GM23248 (cell line): Measurements from ENCODE around the gene FBXO7.

Experiments
- EZH2 ChIP-seq: fragments of 200-600 bp; sonication (generic); IDR thresholded peaks from 2 replicates; pipeline ENCODE4 v1.6.1; 2018; ENCODE audit warnings: antibody characterized with exemption, mild to moderate bottlenecking; ENCODE audit not compliant: insufficient read depth, poor library complexity, severe bottlenecking
- EZH2phosphoT487 ChIP-seq: fragments of 200-600 bp; sonication (generic); IDR thresholded peaks from 2 replicates; pipeline ENCODE4 v1.6.1; 2018; ENCODE audit warnings: antibody characterized with exemption, moderate library complexity, mild to moderate bottlenecking, low read depth; ENCODE audit not compliant: insufficient read depth

DNA sequence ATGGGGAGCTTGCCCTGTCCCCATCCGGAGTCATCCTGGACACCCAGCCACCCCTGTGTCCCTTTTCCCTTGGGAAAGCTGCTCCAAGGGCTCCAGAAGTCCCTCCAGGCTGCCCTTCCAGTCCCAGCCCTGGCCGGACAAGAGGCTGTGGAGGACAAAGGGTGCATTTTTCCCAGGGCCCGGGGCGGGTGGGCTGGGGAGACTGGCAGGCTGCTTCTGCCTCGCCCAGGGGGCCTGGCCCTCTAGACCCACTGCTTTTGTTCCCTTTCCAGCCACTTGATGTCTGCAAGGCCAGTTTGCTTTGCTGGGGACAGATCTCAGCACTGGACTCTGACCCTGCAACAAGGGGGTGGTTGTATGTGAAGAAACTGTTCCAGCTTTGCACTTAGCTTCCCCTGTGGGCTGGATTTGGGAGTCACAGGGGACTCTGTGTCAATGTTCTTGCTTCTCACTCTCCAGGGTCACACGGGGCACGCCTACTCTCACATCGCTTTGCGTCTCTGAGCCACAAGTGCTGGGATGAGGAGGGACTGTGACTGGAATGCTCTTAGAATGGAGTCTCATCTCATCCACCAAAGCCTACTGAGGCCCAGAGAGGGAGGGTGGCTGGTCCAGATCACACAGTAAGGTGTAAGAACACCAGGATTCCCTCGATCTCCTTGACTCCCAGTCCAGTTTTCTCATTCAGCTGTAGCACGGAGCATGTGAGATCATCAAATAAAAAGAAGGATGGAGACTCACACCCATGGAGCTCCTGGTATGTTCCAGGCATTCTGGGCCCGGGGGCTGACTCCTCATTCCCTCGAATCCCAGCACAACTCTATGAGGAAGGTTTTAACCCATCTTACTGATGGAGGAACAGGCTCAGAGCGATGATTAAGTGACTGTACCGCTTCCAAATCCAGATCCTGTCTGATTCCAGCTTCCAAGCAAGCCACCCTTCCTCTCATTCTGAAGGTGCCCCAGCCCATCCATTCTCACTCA, 59.9 kb downstream of the FBXO7 start:
- TF ChIP-seq EZH2 (no peak), EZH2phosphoT487 (no peak)
